ENCODE data around the gene SMCO2. TPM values are rescaled to one million over a fixed set of nuclear protein-coding genes. Genes with fewer than 3 reads are reported as not detected.

SMCO2 gene
- total and polyA plus RNA-seq, 2 of the 8 experiments (the other 6 are each of a cell fraction or from before 2014, with no cell fraction given) = 0.24 to 0.80 TPM

GRCh38 chr12:27517546-27517945 is 71.0 kb downstream of the SMCO2 start:
- TF ChIP-seq JUN (IDR thresholded peaks at IDR 0.05; ENCODE audit: low read depth, low read length) = no peak
- TF ChIP-seq TAF1 (IDR thresholded peaks at IDR 0.05; ENCODE audit: low read depth, low read length) = no peak
- TF ChIP-seq CHD2 (IDR thresholded peaks at IDR 0.05; ENCODE audit: low read length) = no peak
- TF ChIP-seq KDM4A (IDR thresholded peaks at IDR 0.05; ENCODE audit: low read depth, low read length, severe bottlenecking) = no peak
- Histone ChIP-seq H3K23ac (ENCODE audit: insufficient read length) (no peak overlapping the region), H3K4ac (replicated peaks; ENCODE audit: insufficient read length, low read depth, low read length) (no peak overlapping the region), H3K79me2 (ENCODE audit: control insufficient read depth in 1 of 2, insufficient read depth in 2 of 2, low read length in 2 of 2) (no peaks in the 10 kb centered on the region), H4K91ac (replicated peaks; ENCODE audit: insufficient read length, low read length) (no peak overlapping the region), H3K56ac (replicated peaks; ENCODE audit: insufficient read length, low read depth, low read length) (no peak overlapping the region), H4K20me1 (replicated peaks in 1 of 2; ENCODE audit: control insufficient read depth in 1 of 2, insufficient read depth in 2 of 2, low read length in 2 of 2) (no peaks in the 10 kb centered on the region), H2BK15ac (ENCODE audit: low read length) (no peak overlapping the region), H3K27me3 (replicated peaks in 1 of 4; ENCODE audit: control insufficient read depth in 3 of 4, extremely low read depth in 1 of 4, insufficient read depth in 3 of 4, low read length in 3 of 4) (no peaks in the 10 kb centered on the region), H3K36me3 (ENCODE audit: control insufficient read depth in 2 of 4, insufficient read depth in 4 of 4, low read length in 3 of 4) (no peaks in the 10 kb centered on the region), H3K79me1 (ENCODE audit: low read depth, low read length) (no peaks in the 10 kb centered on the region), H4K5ac (ENCODE audit: insufficient read length, low read depth, low read length) (no peak overlapping the region), H3K23me2 (ENCODE audit: low read depth, low read length) (no peaks in the 10 kb centered on the region), H3K4me1 (replicated peaks in 1 of 4; ENCODE audit: control insufficient read depth in 3 of 4, insufficient read depth in 4 of 4, low read length in 3 of 4) (peaks cover 0 to 7% (median 5%) of the 10 kb centered on the region in 4 experiments; a peak in 6 of 7 replicates), H3K9me3 (ENCODE audit: insufficient read depth in 2 of 2, low read depth in 1 of 2, low read length in 1 of 2) (no peaks in the 10 kb centered on the region), H4K8ac (ENCODE audit: extremely low read depth, insufficient read depth, low read length) (no peak overlapping the region), H2AK5ac (ENCODE audit: low read depth, low read length) (no peak overlapping the region), H3K27ac (ENCODE audit: low read depth, low read length) (no peak overlapping the region), H2AFZ (ENCODE audit: low read length) (no peak overlapping the region), H3K4me3 (ENCODE audit: extremely low read depth in 1 of 4, insufficient read depth in 2 of 4, low read depth in 3 of 4, low read length in 4 of 4) (no peak overlapping the region), H2BK12ac (ENCODE audit: low read depth, low read length) (no peak overlapping the region), H3K18ac (ENCODE audit: extremely low read depth, low read length) (no peak overlapping the region), H3K9ac (replicated peaks in 1 of 4; ENCODE audit: extremely low read depth in 1 of 4, low read depth in 3 of 4, low read length in 3 of 4) (no peak overlapping the region), H3K14ac (ENCODE audit: insufficient read length) (no peak overlapping the region), H2BK20ac (ENCODE audit: low read length) (no peak overlapping the region), H2BK120ac (replicated peaks; ENCODE audit: low read depth, low read length) (no peak overlapping the region), H3K4me2 (ENCODE audit: insufficient read depth in 1 of 2, low read depth in 2 of 2, low read length in 2 of 2) (no peak overlapping the region), H2BK5ac (ENCODE audit: low read depth, low read length) (no peak overlapping the region)
- no peak for DNase-seq (ENCODE audit: low read depth in 1 of 2, low spot score in 2 of 2)
- 100% methylated on average over 2 of the region's 3 CpGs; no CpG with 5 or more reads in 1 of the 2 experiments for WGBS, 2 experiments (ENCODE audit: extremely low coverage in 1 of 2, insufficient coverage in 1 of 2, insufficient read length in 1 of 2, insufficient replicate concordance in 2 of 2, low coverage in 1 of 2, low lambda C conversion rate in 2 of 2, missing lambda C conversion rate in 1 of 2)
- FAIRE-seq = no peak
- ChIA-PET POLR2A (ENCODE audit: partially characterized antibody) (no interaction called here), CTCF (ENCODE audit: partially characterized antibody) (no interaction called here)

Measured in H1 (cell line).